HepG2 (cell line): ENCODE measurements around the gene SNRNP25. TPM values are rescaled to one million over a fixed set of nuclear protein-coding genes. Genes with fewer than 3 reads are reported as not detected.

Source experiments
- DMTF1 ChIP-seq: sonication (generic); formaldehyde crosslinking; IDR thresholded peaks from 2 replicates; pipeline ENCODE4 v1.4.0; 2020; ENCODE audit warnings: mild to moderate bottlenecking, missing genetic modification reagents
- POLR2G ChIP-seq: fragments of 200-400 bp; formaldehyde crosslinking; IDR thresholded peaks from 2 replicates; pipeline ENCODE4 v1.6.1; 2018; ENCODE audit warnings: mild to moderate bottlenecking, low read depth, low read length, moderate library complexity
- REST ChIP-seq, 2 experiments: IDR thresholded peaks; 2 replicates each; pipeline ENCODE4 v1.6.1; 2011 to 2012; ENCODE audit warnings: low read length in 2 of 2, borderline replicate concordance in 1 of 2, low read depth in 1 of 2, mild to moderate bottlenecking in 1 of 2, moderate library complexity in 1 of 2
- SOX6 ChIP-seq, 2 experiments: fragments of 450-650 bp in 1 of 2; sonication (generic) in 1 of 2; formaldehyde crosslinking in 1 of 2; IDR thresholded peaks; 2 replicates each; pipeline versions ENCODE4 v1.4.0 to v1.6.1; 2017 to 2020; ENCODE audit warnings: antibody characterized with exemption in 1 of 2, mild to moderate bottlenecking in 1 of 2, missing genetic modification reagents in 1 of 2
- ZNF367 ChIP-seq: sonication (generic); formaldehyde crosslinking; IDR thresholded peaks from 2 replicates; pipeline ENCODE4 v1.4.0; 2020; ENCODE audit warnings: missing genetic modification reagents, borderline replicate concordance
- ZNF616 ChIP-seq: sonication (generic); formaldehyde crosslinking; IDR thresholded peaks from 2 replicates; pipeline ENCODE4 v1.5.0; 2020; ENCODE audit warnings: low read depth, mild to moderate bottlenecking, missing genetic modification reagents
- ZNF660 ChIP-seq: sonication (generic); formaldehyde crosslinking; IDR thresholded peaks from 2 replicates; pipeline ENCODE4 v1.5.1; 2020; ENCODE audit warnings: mild to moderate bottlenecking, low read depth, missing genetic modification reagents, borderline replicate concordance
- ZNF710 ChIP-seq: sonication (generic); formaldehyde crosslinking; IDR thresholded peaks from 2 replicates; pipeline ENCODE4 v1.5.0; 2020; ENCODE audit warnings: mild to moderate bottlenecking, missing genetic modification reagents, borderline replicate concordance
- polyA plus RNA-seq, 8 experiments: library from polyadenylated mRNA; depleted of rRNA in 3 of 8; stranded (reverse) in 7 of 8; unstranded in 1 of 8; fragments of >200 nt; fragmentation: Illumina TruSeq in 4 of 8; extraction: Trizol in 4 of 8; gene quantifications; 2 replicates each; pipeline versions ENCODE4 v1.2.1 to v1.2.3, GENCODE V29; 2011 to 2016; ENCODE audit warnings: low read depth in 4 of 8, missing spikeins in 1 of 8, mixed read lengths in 1 of 8; ENCODE audit not compliant: insufficient read depth in 1 of 8
- total RNA-seq, 5 experiments: library from RNA; depleted of rRNA; stranded (reverse); fragments of >200 nt; fragmentation: Illumina TruSeq; extraction: Trizol; gene quantifications; 2 replicates each; pipeline ENCODE4 v1.2.3, GENCODE V29; 2016; ENCODE audit warnings: low read depth in 1 of 5
- TF ChIP-seq, protein P1 (sequence below): sonication (generic); formaldehyde crosslinking; IDR thresholded peaks from 2 replicates; pipeline ENCODE4 v1.4.0; 2020; ENCODE audit warnings: missing genetic modification reagents, mild to moderate bottlenecking, borderline replicate concordance
- TF ChIP-seq, protein P2 (sequence below), 2 experiments: sonication (generic) in 1 of 2; formaldehyde crosslinking in 1 of 2; IDR thresholded peaks; 2 replicates each; pipeline versions ENCODE4 v1.4.0 to v1.6.1; 2018 to 2020; ENCODE audit warnings: missing genetic modification reagents in 2 of 2, borderline replicate concordance in 1 of 2, low read depth in 1 of 2, mild to moderate bottlenecking in 1 of 2, missing biosample characterization in 1 of 2

Gene SNRNP25
- total and polyA plus RNA-seq, 2 of the 13 experiments (the other 11 are each of a cell fraction or from before 2014, with no cell fraction given) = 34.1 to 97.4 TPM

DNA sequence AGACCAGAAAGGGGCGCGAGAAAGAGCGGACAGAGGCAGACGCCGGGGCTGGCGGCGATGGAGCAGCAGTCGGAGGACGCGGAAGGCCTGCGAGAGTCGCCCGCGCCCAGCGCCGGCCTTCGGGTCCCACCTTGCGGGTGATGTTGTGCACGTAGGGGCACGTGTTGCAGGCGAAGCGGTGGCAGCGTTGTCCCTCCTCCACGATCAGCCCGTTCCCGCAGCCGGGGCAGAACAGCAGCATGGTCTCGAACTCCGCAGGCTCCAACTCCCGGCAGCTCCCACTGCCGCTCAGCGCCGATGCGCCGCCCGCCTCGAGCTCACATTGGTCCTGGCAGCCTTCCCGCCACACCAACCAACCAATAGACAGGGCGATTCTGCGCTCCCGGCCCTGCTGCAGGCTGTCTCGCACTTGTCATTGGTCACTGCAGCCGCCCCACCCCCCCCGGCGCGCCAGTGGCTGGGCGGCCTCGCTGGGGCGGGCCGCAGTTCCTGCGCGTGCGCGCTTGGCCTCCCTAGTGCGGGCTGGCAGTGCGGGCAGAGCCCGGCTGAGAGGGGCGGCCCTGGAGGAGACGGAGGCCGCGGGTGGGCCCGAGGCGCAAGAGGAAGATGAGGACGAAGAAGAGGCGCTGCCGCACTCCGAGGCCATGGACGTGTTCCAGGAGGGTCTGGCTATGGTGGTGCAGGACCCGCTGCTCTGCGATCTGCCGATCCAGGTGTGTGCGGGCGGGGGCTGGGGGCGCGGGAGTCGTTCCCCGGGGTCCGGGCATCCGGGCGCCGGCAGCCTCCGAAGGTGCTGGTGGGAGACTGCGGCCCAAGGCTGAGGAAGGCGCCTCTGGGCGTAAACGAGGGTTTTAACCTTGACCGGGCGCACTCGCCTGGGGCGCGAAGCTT is at the start of gene SNRNP25, which contains the start of gene POLR3K (continued):
- TF ChIP-seq ZNF660 (no peak), POLR2G (peak; percentile 88), REST (IDR thresholded peaks at IDR 0.05; ENCODE audit: borderline replicate concordance in 1 of 2, low read depth in 1 of 2, low read length in 2 of 2) (no peak), ZNF367 (peak; percentile 75; the same call in 1 of the 2 replicates), ZNF616 (CRISPR knock-in tag) (peak; percentile 78; the same call in 1 of the 2 replicates), DMTF1 (CRISPR knock-in tag) (no peak), ZNF710 (CRISPR knock-in tag) (no peak), SOX6 (IDR thresholded peaks at IDR 0.05) (no peak), SOX6 (CRISPR knock-in tag; IDR thresholded peaks at IDR 0.05) (no peak)
- TF ChIP-seq, protein P1, sequence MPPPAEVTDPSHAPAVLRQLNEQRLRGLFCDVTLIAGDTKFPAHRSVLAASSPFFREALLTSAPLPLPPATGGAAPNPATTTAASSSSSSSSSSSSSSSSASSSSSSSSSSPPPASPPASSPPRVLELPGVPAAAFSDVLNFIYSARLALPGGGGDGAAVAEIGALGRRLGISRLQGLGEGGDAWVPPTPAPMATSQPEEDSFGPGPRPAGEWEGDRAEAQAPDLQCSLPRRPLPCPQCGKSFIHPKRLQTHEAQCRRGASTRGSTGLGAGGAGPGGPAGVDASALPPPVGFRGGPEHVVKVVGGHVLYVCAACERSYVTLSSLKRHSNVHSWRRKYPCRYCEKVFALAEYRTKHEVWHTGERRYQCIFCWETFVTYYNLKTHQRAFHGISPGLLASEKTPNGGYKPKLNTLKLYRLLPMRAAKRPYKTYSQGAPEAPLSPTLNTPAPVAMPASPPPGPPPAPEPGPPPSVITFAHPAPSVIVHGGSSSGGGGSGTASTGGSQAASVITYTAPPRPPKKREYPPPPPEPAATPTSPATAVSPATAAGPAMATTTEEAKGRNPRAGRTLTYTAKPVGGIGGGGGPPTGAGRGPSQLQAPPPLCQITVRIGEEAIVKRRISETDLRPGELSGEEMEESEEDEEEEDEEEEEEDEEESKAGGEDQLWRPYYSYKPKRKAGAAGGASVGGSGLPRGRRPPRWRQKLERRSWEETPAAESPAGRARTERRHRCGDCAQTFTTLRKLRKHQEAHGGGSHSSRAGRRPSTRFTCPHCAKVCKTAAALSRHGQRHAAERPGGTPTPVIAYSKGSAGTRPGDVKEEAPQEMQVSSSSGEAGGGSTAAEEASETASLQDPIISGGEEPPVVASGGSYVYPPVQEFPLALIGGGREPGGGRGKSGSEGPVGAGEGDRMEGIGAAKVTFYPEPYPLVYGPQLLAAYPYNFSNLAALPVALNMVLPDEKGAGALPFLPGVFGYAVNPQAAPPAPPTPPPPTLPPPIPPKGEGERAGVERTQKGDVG (CRISPR knock-in tag) = 0 out of 2 replicates have a peak, but pooled peaks have one; percentile 57
- TF ChIP-seq, protein P2, sequence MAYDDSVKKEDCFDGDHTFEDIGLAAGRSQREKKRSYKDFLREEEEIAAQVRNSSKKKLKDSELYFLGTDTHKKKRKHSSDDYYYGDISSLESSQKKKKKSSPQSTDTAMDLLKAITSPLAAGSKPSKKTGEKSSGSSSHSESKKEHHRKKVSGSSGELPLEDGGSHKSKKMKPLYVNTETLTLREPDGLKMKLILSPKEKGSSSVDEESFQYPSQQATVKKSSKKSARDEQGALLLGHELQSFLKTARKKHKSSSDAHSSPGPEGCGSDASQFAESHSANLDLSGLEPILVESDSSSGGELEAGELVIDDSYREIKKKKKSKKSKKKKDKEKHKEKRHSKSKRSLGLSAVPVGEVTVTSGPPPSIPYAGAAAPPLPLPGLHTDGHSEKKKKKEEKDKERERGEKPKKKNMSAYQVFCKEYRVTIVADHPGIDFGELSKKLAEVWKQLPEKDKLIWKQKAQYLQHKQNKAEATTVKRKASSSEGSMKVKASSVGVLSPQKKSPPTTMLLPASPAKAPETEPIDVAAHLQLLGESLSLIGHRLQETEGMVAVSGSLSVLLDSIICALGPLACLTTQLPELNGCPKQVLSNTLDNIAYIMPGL (CRISPR knock-in tag; IDR thresholded peaks at IDR 0.05; ENCODE audit: borderline replicate concordance in 1 of 2, low read depth in 1 of 2) = peak in 1 of 2 experiments; percentile 46; a peak in 1 of 4 replicates
